HG03469 (cell line): Measurements from ENCODE around the gene PPIE.

ENCODE experiments used
- ATAC-seq: cut with Tn5 transposase; IDR thresholded peaks from one replicate; pipeline ENCODE4 v1.9.1; 2021; ENCODE audit warnings: mild to moderate bottlenecking, moderate library complexity, moderate number of reproducible peaks; ENCODE audit not compliant: unreplicated experiment

The PPIE gene

DNA sequence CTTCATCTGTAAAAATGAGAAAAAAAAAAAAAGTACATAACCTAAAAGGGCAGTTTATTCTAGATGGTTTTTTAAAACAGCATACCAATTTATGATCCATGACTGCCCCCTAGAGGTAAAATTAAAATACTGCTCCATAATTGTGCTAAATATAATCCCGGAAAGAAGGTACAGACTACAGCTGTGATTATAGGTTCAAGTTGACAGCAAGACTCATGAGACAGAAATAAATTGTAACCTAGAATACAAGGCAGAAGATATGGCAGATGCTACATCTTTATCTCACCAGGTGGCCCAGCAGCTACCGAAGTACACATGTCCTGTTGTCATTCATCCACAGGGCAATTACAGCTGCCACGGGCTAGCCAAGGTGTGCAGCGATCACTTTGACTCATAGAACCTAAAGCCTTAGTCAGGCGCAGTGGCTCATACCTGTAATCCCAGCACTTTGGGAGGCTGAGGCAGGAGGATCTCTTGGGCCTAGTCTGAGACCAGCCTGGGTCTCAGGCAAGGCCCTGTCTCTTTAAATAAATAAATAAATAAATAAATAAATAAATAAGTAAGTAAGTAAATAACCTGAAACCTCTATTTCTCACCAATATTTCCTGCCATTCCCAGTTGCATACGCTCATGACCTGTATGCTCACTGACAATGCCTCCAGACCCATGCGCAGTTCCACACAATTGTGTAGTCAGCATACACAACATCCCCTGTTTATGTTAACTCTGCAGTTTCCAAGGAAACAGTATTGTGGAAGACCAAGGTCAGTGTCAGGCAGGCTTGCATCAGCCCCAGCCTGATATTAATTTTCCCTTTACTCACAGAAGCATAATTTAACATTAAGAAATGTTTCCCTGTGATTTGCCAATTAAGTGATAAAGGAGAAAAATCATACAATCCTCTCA lies 18.3 kb upstream of the PPIE start:
- ATAC-seq, result no peak

DNA sequence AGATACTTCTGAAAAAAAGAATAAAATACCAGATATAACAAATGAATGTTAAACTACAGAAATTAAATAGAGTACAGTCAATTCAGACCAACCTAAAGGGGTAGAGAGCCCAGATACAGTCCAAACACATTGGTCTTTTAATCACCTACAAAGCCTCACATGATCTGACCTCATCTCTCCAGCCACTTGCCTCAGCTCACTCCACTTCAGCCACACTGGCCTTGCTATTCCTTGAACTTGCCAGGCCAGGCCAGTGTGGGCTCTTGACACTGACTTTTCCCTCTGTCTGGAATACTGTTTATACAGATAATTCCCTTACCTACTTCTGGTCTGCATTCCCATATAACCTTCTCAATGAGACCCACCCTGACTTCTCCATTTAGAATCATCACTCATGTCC lies 17.0 kb upstream of the PPIE start:
- ATAC-seq, result no peak

DNA sequence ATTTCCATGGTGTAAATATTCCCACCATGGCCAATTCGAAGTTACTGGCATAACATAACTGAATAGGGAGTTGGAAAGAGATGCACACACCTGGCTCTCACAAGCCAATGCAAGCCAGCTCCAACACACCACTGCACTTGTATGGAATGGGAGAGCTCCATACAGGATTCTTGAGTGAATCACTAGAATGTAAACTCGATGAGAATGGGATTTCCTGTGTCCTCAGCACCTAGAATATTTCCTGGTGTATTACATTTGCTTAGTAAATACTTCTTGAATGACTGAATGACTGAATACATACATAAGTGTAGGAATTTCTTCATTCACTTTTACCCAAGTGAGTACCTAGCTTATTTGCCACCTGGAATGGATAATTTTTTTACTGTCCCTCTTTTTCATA lies 16.2 kb upstream of the PPIE start:
- ATAC-seq, result no peak

DNA sequence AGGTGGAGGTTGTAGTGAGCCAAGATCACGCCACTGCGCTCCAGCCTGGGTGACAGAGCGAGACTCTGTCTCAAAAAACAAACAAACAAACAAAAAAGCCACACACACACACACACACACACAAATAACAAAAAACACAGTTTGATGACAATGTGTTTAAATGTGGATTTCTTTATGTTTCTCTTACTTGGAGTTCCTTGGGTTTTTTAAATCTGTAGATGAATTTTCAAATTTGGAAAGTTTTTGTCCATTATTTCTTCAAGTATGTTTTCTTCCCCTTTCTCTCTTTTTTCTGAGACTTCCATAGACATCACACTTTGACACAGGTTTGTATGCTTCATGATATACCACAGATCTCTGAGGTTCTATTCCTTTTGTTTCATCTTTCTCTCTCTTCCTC lies 12.1 kb upstream of the PPIE start:
- ATAC-seq, result no peak

DNA sequence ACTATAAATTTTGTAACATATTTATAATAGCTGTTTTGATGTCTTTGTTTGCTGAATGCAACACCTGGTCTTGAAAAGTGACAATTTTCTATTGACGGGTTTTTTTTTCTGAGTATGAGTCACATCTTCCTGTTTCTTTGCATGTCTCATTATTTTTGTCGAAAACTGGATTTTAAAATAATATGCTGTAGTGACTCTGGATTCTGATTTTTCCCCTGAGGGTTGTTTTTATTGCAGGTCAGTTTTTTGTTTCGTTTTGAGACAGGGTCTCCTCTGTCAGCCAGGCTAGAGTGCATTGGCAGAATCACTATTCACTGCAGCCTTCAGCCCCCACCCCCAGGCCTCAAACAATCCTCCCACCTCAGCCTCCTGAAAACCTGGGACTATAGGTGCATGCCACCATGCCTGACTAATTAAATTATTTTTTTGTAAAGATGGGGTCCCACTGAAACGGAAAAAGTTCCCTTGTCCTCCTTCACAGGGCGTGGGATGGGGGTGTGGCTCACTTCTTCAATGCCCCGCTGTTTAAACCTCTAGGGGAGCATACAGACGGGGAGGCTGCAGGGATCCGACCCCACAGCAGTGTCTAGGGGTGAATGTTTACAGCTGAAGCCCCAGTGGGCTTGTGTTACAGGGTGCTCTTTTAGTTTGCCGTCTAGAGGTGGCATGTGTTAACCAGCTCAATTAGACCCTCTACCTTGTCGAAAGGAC lies 11.3 kb upstream of the PPIE start:
- no peak for ATAC-seq

DNA sequence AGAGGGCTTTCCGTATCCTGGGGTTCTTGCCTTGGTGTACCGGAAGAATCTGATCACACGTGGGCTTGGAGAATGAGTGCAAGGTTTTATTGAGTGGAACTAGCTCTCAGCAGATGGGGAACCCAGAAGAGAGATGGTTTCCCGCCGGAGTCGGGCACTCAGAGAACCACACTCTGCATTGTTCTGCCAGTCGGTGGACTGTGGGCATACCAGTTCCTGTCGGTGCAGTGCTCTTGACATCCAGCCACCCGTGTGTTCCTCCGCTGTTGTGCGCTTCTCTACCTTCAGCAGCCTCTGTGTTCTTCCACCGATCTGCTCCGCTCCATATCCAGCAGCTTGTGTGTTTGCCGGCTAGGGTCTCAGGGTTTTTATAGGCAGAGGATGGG lies 10.8 kb upstream of the PPIE start:
- ATAC-seq, result no peak

DNA sequence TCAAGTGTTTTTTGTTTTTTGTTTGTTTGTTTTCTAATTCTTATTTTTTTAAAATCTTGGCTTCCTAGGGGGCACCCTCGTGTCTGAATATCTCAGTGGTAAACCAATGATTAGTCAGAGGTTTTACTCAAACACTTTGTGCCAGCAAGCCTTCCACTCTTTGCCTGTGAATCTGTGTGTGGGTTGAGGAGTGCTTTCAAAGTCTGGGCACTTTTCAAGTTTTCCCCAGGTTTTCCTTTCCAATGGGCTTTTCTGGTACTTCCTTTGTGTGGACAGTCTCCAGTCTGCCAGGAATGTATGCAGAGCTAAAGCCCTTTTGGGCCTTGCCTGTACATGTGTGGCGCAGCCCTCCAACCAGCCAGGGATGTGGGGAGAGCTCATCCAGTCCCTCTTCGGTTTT lies 9.7 kb upstream of the PPIE start:
- no peak for ATAC-seq

DNA sequence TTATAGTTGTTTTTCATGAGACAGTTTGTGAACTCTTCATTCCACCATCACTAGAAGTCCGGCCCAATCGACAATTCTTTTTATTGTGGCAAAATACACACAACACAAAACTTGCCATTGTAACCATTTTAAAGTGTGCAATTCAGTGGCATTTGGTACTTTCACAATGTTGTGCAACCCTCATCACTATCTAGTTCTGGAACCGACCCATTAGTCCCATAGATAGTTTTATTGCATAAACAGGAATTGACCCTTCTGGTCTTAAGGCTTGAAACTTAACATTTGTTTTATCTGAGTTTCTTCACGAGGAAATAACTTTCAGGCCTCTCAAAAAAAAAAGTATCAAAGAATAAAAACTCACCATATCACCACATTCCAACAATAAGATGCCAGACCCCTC lies 8.8 kb upstream of the PPIE start:
- no peak for ATAC-seq

DNA sequence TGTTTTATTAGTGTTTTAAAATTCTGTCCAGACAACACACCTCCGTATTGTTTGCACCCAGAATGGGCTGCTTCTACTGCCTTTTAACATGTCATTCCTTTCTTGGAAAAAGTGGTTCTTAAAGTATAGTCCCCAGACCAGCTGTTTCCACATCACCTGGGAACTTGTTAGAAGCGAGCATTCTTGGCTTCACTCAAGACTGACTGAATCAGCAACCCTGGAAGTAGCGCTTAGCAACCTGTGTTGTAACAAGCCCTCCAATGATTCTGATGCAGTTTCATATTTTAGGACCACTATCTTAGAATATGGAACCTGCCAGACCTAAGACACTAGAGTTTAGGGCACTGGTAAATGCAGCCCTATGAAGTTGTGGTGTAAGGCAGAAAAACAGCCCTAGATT lies 6.0 kb upstream of the PPIE start:
- no peak for ATAC-seq

DNA sequence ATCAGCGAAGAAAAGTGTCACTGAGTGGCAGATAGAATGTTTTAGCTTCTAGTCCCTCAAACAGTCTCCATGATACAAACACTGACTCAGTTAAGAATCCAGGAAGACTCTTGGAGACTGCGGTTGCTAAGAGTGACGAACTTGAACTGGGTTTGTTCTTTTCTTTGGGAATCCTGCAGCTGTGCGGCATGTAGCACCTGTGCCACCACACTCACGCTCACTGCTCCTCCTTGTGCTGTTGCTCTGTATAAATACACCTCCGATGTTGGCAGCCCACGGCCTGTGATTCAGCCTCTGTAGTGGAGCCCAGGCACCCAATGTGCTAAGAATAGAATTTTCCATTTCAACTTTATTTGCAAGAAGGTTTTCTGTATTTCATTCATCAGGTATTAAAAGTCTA lies 5.5 kb upstream of the PPIE start:
- ATAC-seq, result no peak

DNA sequence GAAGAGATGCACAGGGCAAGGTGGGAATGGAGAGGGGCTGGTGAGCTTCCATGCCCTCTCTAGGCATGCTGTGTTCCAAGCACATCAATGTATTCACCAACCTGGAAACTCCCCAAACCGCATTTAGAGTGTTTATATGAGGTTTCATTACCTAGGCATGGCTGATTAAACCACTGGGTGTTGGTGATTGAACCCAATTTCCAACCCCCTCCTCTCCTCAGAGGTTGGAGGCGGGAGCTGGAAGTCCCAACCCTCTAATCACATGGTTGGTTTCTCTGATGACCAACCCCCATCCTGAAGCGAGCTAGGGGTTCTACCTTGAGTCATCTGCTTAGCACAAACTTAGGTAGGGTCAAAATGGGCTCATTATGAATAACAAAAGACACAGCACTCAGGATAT lies 3.0 kb upstream of the PPIE start:
- no peak for ATAC-seq

DNA sequence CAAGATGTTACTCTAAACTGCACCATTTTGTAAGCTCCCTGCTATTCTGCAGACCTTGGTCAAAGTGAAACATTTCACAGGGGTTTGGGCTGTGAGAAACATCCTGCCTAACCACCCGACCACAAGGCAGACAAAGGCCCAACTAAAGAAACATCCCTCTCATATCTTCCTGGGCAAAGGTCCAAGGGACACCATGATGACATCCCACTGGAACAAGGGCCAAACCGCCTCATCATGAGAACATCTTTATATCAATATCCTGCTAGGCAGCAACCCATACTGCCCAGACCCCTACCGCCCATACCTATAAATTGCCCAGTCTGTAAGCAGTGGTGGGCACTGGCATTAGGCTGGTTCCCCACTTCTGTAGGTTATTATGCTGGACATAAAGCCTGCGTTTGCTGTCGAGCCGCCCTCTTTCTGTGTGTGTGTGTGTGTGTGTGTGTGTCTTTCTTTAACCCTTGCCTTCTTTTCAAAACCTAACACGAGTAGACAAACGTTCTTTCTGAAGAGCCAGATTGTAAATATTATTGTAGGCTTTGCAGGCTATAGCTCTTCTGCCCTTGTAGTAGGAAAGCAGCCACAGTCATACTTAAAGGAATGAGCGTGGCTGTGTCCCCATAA lies 1.0 kb upstream of the PPIE start:
- no peak for ATAC-seq

DNA sequence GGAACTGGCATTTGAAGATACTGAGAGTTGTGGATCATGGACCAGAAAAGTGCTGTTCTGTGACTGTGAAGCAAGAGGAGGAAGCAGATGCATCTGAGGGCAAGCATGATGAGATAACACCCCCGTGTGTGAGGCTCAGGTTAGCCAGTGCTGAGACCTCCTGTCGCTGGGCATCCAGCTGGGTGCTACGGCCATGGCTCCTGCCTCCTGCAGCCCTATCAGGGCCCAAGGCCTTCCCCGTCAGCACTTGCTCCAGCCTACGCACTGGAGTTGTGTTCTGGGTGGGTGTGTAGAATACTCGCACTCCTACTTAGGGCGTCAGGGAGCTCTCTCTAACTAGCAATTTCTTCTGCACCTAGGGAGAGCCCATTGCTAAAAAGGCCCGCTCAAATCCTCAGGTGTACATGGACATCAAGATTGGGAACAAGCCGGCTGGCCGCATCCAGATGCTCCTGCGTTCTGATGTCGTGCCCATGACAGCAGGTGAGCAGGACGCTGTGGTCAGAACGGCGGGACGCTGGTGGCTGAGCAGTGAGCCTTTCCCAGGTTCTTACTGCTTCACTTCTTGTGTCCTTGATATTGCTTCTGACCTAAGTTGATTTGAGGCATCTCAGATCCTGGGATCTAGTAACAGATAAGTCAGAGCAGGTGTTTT lies 6.5 kb downstream of the PPIE start:
- no peak for ATAC-seq

DNA sequence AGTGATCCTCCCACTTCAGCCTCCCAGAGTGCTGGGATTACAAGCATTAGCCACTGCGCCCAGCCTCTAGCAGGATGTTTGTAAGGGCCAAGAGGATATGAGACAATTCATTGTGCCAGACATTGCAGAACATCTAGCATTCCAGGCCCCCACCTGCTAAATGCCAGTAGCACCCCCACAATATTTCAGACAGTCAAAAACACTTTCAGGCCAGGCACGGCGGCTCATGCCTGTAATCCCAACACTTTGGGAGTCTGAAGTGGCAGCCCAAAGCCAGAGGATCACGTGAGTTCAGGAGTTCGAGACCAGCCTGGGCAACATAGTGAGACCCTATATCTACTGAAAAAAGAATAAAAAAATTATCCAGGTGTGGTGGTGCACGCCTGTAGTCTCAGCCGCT lies 12.9 kb downstream of the PPIE start:
- no peak for ATAC-seq

DNA sequence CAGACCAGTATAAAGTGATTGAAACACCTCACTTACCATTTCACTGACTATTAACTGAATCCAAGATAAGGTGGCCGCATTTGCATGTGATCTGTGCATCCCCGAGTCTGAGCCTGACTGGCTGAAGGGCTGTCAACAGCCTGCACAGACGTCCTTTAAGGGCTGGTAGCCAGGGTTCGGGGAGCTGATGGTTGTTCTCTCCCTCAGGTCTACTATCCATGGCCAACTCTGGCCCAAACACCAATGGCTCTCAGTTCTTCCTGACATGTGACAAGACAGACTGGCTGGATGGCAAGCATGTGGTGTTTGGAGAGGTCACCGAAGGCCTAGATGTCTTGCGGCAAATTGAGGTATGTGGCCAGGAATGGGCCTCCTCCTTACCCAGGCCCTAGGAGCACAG lies 14.0 kb downstream of the PPIE start:
- ATAC-seq, result no peak

DNA sequence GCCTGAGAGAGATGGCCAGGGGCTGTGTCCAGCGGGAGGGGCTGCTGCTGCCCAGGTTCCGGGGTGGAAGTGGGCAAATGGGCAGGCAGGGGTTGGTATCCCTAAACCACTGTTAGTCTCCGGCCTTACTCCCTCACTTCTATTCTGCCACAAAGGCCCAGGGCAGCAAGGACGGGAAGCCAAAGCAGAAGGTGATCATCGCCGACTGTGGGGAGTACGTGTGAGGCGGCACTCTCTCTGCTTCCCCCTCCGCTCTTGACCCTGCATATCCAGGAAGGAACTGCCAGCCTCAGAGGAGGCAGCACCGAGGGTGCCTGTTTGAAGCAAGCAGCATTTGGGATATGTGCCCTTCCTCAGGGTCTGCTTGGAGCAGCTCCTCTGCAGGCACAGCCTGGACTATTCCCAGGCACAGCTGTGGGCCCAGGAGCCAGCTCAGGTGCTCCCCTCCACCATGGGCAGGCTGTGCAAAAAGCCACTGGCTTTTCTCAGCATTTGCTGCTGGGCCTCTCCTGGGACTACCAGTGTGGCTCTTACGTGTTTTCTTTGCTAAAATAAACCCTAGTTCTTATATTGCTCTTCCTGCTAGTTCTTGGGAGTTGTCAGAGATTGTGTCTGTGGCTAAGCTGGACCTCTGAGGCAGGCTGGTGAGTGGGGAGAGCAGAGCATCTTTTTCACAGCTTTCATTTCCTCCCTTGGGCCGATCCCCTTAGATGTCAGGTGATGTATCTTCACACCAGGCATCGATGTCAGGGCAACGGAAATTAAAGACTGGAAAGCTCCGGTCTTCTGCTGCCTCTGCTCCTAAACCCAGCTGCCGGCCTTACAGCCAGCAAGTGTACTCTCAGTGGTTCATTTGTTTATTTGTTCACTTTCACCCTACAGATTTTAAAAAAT lies 14.7 kb downstream of the PPIE start:
- no peak for ATAC-seq

DNA sequence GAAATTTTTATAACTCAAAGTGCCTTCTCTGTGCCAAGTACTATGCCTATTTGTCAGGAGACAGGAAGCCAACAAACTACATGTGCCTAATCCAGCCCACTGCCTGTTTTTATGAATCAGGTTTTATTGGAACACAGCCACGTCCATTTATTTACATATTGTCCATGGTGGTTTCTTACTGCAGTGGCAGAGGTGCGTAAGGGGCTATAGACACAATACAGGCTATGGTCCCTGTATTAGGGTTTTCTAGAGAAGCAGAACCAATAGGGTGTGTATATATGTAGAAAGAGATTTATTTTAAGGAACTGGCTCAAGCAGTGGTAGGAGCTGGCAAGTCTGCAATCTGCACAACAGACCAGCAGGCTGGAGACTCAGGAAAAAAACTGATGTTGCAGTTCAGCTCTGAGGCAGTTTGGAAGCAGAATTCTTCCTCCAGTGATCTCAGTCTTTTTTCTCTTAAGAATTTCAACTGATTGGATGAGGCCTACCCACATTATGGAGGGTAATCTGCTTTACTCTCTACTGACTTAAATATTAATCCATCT lies 15.4 kb downstream of the PPIE start:
- ATAC-seq, result no peak

DNA sequence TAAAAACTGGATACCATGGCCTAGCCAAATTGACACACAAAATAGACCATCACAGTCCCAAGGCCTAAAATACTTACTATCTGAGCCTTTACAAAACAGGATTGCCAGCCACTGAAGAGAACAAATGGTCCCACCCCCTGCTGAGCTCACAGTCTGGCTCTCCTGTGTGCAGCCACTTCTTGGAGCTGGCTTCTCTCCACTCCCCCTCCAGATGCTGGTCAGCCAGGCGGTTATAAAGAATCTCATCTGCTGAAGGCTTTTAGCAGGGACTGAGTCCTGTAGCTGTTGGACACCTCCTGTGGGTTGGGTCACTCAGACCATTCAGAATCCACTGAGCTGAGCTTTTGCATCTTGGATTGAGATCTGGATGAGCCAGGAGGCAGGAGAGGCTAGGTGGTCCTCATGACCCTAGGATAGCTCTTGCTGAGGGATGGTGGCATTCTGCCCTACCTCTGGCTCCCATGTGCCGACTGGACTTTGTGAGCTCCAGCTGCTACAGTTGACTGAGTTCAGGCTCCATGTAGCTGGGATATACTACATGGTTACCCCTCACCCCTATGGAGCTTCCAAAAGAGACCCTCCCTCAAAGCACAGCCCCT lies 16.3 kb downstream of the PPIE start:
- ATAC-seq, result no peak

DNA sequence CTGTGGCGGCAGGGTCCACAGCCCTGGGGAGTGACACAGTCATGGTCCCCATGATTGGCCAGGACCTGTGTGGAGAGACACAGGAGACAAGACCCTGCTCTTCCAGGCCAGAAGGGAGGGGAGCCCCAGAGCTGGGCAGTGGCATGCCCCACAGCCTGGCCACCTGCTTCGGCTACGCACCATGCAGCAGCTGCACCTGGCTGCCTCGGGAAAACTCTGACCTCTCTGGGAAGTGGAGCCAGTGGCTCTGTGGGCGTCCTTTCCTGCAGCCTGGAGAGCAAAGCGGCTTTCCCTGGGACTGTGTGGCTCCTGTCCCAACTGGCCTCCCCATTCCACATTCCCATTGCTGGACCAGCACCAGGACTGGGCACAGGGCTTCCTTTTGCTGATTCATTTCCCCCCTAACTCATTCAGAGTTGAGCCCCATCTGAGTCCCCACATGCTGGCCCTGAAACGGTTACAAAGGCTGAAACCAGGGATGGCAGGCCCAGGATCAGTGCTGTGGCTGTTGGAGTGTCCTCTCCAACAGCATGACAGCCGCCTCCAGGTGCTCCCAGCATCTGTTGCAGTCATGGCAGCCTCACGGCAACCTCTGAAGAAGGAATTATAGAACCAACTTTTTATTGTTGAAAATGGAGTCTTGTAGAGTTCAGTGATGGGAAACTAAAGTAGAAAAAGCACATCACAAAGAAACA lies 17.4 kb downstream of the PPIE start:
- ATAC-seq, result no peak
